Measurements from ENCODE around the gene WDR82.

GRCh38 chr3:52277972-52278509 is 408 bp downstream of the WDR82 start:
- no peak for TF ChIP-seq CTCF (IDR thresholded peaks at IDR 0.05; ENCODE audit: low read depth, low read length)
- TF ChIP-seq POLR2A (IDR thresholded peaks at IDR 0.05; ENCODE audit: extremely low read depth, insufficient read length): no peak
- TF ChIP-seq MAX (IDR thresholded peaks at IDR 0.05; ENCODE audit: low read depth, low read length): no peak
- no peak for TF ChIP-seq MYC (IDR thresholded peaks at IDR 0.05; ENCODE audit: low read depth, low read length)
